Kidney (tissue), 14 donors: Measurements from ENCODE around the gene TPPP3. TPM values are rescaled to one million over a fixed set of nuclear protein-coding genes. Genes with fewer than 3 reads are reported as not detected.
A peak's percentile ranks its signal among the peaks of the same experiment; 100 is the strongest.
"Not testable (repeated sequence)": the region's sequence is repeated elsewhere in the genome, so short reads cannot be mapped to it uniquely, and the experiment has no call there.

ENCODE experiments used
- DNase-seq, 5 donors: peaks; one replicate each; pipeline ENCODE4 v3.0.0-alpha.2; 2013 to 2020
- FAIRE-seq: peaks from 2 replicates; lab custom pipeline; 2012; peaks lifted over from hg19 to GRCh38; lab: Jason Lieb, UNC
- H3K27ac ChIP-seq, 2 donors: one replicate each; pipeline ENCODE4 v1.7.0; 2013; ENCODE audit warnings: low read depth in 2 of 2, low read length in 2 of 2, inconsistent platforms in 1 of 2
- H3K27me3 ChIP-seq: one replicate; pipeline ENCODE4 v1.7.1; 2013; ENCODE audit warnings: low read length, inconsistent platforms; ENCODE audit not compliant: control insufficient read depth, insufficient read depth
- H3K36me3 ChIP-seq, 3 donors: one replicate each; pipeline versions ENCODE4 v1.7.0 to v1.7.1; 2013; ENCODE audit warnings: low read length in 3 of 3, control low read depth in 1 of 3, inconsistent platforms in 1 of 3; ENCODE audit not compliant: insufficient read depth in 3 of 3, control insufficient read depth in 2 of 3
- H3K4me1 ChIP-seq, 3 donors: one replicate each; pipeline versions ENCODE4 v1.7.0 to v1.7.1; 2013; ENCODE audit warnings: low read length in 3 of 3, inconsistent platforms in 1 of 3, low read depth in 1 of 3; ENCODE audit not compliant: control insufficient read depth in 2 of 3, insufficient read depth in 2 of 3
- H3K4me3 ChIP-seq, 3 donors: one replicate each; pipeline versions ENCODE4 v1.7.0 to v1.8.1; 2013; ENCODE audit warnings: low read length in 3 of 3, control low read depth in 1 of 3, inconsistent platforms in 1 of 3
- H3K9ac ChIP-seq, 3 donors: one replicate each; pipeline versions ENCODE4 v1.7.0 to v1.7.1; 2013; ENCODE audit warnings: low read length in 3 of 3, control low read depth in 1 of 3, inconsistent platforms in 1 of 3
- H3K9me3 ChIP-seq, 3 donors: one replicate each; pipeline versions ENCODE4 v1.7.0 to v1.7.1; 2013; ENCODE audit warnings: low read length in 3 of 3, control low read depth in 1 of 3, inconsistent platforms in 1 of 3; ENCODE audit not compliant: control insufficient read depth in 2 of 3, insufficient read depth in 1 of 3
- CTCF ChIP-seq: IDR thresholded peaks from 3 replicates; pipeline ENCODE4 v1.5.1; 2012; ENCODE audit warnings: mild to moderate bottlenecking, moderate library complexity, borderline replicate concordance; ENCODE audit not compliant: insufficient read depth; ENCODE audit errors: extremely low read depth
- intact Hi-C: fragments of 100-400 bp; cut with DNase I; formaldehyde crosslinking; loops from one replicate; pipeline ENCODE4 v1.11.1; 2022
- polyA plus RNA-seq: library from polyadenylated mRNA; stranded (reverse); fragments of 350-450 nt; fragmentation: Illumina TruSeq; extraction: RNeasy Lipid Tissue Mini Kit (QIAGEN cat#74804); gene quantifications from one replicate; pipeline ENCODE4 v1.2.3, GENCODE V29; 2014; ENCODE audit warnings: low read depth, low replicate concordance; ENCODE audit not compliant: insufficient read depth
- total RNA-seq: library from RNA; stranded (reverse); fragmentation: NEBNext Ultra II Directional; extraction: Animal tissue kit (Norgen Biotek cat#: 25700); gene quantifications from one replicate; pipeline ENCODE4 v1.2.1, GENCODE V29; 2021
- donor health status: control.
- donor health status: control.
- donor health status: control.
- donor health status: control.
- donor health status: control.
- donor health status: DM: yes; HTN: yes; CAD: no.
- donor health status: Normal renal cell carcinoma (clear cell type).

The TPPP3 gene
- total and polyA plus RNA-seq, 2 donors from 2014 or later, result 8.2 to 108 TPM

GRCh38 chr16:67417333-67418061, 24.2 kb upstream of the TPPP3 start:
- TF ChIP-seq CTCF, result no peak
- intact Hi-C loops, result no loop called here
- H3K4me1 ChIP-seq, result peaks cover 0 to 8% (median 6%) of the 10 kb centered on the region in 3 donors
- no peaks in the 10 kb centered on the region for H3K9me3 ChIP-seq
- no peak overlapping the region for H3K9ac ChIP-seq
- H3K4me3 ChIP-seq, result no peak overlapping the region
- FAIRE-seq (no peak), DNase-seq (no peak)
- H3K36me3 ChIP-seq, result no peaks in the 10 kb centered on the region
- no peaks in the 10 kb centered on the region for H3K27me3 ChIP-seq
- no peak overlapping the region for H3K27ac ChIP-seq

- intact Hi-C loops, result no loop called here
- FAIRE-seq, result no peak
Observed at GRCh38 chr16:67415872-67416793, 22.8 kb upstream of the TPPP3 start, which contains the start of gene ZDHHC1. TSS of gene ZDHHC1 (minus strand) at chr16:67416477. CDS start at chr16:67407775, 8,702 bp downstream.

GRCh38 chr16:67415421-67415820, 22.1 kb upstream of the TPPP3 start:
- H3K27ac ChIP-seq, result peak overlapping the region; percentile 91 to 92
- H3K36me3 ChIP-seq, intact Hi-C loops, H3K27me3 ChIP-seq, H3K9me3 ChIP-seq, H3K4me1 ChIP-seq, FAIRE-seq: not testable (repeated sequence)
- peak overlapping the region; percentile 68 to 80 (median 78) for H3K4me3 ChIP-seq
- H3K9ac ChIP-seq, result peak overlapping the region; percentile 11 to 84 (median 47)
- peak in 2 of 5 donors; percentile 40 to 73 for DNase-seq

More at GRCh38 chr16:67415872-67416793, 22.8 kb upstream of the TPPP3 start, which contains the start of gene ZDHHC1:
- peak; percentile 70 for TF ChIP-seq CTCF
- Histone ChIP-seq H3K4me3 (peak within 1 kb of the TSS; percentile 68 to 80 (median 78)), H3K36me3 (no peaks in the 10 kb centered on the region), H3K9me3 (no peaks in the 10 kb centered on the region), H3K27me3 (no peaks in the 10 kb centered on the region), H3K4me1 (peaks cover 0 to 8% (median 6%) of the 10 kb centered on the region in 3 donors), H3K27ac (peak within 1 kb of the TSS; percentile 91 to 92), H3K9ac (peak within 1 kb of the TSS; percentile 41 to 84 (median 49))
- peak; percentile 84 to 91 (median 87) for DNase-seq
